ENCODE results near the gene PPID.

GRCh38 chr4:158669310-158669709 is 53.9 kb downstream of the PPID start:
- TF ChIP-seq CTCF (IDR thresholded peaks at IDR 0.05; ENCODE audit: extremely low read depth in 1 of 2, insufficient read depth in 1 of 2, low read depth in 1 of 2, low read length in 2 of 2) (no peak), EZH2 (IDR thresholded peaks at IDR 0.05; ENCODE audit: borderline replicate concordance, low read depth, low read length, severe bottlenecking) (no peak), POLR2AphosphoS5 (IDR thresholded peaks at IDR 0.05; ENCODE audit: insufficient read depth, low read depth, low read length) (no peak)

Measured in endothelial cell of umbilical vein (primary cell).